IPS-NIHi11 (cell line): Measurements from ENCODE around the gene FAM241B.

ENCODE experiments used
- DNase-seq: peaks from one replicate; pipeline ENCODE4 v3.0.0; 2012; ENCODE audit warnings: mixed read lengths, low spot score

The FAM241B gene

DNA sequence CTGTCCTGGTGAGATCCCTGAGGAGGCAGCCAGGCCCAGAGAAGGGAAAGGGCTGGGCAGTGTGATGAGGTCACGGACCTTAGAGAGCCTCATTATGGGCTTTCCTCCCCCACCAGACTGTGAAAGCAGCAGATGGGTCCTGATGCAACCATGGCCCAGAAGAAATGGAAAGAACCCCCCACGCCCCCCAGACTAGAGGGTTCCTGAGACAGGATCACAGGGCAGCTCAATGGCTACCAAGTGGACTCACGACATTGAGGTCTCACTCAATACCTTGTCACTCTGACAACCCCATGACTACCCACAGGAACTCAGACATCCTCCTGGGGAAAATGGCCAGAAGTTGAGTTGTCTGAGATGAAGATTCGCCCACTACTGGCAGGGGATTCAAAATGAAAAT lies 36.7 kb downstream of the FAM241B start:
- DNase-seq, result no peak

DNA sequence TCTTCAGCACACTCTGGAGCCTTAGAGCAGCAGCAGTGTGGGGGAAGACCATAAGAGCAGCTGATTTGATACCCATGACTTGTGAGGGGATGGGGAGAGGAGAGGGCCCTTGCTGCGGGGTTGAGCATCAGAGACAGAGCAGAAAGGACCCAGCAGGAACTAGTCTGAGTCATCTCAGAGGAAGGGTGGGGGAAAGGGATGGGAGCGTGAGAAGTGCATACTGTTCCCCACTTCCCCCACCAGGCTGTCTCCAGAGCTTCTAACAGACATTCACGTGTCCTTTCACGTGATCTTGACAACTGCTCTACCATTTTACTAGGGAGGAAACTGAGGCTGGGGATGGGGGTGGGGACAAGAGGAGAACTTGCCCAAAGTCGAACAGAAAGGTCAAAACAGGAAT lies 38.7 kb downstream of the FAM241B start:
- no peak for DNase-seq

DNA sequence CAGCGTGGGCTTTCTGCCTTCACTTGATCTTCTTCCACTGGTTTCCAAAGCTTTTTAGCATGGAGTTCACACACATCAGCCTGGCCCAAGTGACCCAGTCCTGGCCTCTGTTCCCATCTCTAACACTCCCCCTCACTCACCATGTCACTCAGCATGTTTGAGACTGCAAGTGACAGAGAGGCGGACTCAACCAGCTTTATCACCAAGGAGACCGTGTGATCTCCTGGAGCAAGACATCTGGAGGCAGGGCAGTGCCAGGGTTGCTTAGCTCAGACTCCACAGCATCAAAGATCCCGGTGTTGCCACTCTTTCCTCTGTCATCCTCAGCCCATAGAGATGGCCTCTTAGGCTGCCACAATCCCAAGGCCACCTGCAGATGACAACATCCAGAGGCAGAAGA lies 39.4 kb downstream of the FAM241B start:
- DNase-seq, result no peak

DNA sequence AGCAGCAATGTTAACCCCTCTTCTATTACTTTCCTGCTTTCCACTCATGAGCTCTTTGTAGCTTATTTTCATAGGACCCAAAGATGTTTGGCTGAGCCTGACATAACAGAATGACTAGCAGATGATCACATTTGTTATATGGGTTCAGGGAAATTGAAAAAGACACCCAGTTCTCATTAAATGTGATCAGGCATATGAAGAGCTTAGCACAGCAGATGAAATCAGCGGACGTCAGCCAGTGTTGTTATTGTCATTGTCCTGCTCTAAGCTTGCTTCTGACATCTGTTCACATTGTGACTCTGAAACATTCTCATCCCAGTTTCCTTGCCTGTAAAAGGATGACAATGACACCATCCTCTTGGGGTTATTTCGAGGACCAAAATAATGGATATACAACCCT lies 43.5 kb downstream of the FAM241B start:
- no peak for DNase-seq

DNA sequence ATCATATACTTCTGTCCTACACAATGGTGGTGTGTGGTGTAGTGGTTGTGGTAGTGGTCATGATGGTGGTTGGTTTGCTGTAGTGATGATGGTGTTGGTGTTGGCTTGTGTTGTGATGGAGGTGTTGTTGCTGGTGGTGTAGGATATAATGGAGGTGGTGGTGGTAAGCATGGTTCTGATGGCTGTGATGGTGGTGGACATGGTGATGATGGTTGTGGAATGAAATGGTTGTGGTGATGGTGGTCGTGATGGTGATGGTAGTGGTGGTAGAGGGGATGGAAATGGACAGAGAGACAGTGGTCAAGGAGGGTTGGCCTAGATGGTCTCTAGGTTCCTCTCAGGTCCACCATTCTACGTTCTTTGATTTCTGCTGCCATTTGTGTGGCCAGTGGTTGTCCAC lies 44.7 kb downstream of the FAM241B start:
- DNase-seq, result no peak

DNA sequence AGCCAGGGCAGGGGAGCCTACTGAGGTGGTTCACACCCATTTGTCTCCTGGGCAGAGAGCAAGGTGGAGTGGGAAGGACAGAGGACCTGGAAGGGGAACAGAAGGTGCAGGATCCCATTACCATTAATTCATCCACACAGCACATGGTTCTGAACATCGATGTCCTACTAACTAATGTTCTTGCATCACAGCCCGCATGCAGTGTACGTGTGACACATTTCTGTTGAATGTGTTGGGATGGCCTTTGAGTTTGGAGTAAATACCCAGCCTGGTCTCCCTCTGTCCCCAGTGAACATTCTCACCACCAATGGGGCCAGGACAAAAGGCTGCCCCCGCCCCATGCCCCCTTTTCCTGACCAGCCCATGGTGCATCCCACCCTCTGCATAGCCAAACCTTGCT lies 46.3 kb downstream of the FAM241B start:
- no peak for DNase-seq

DNA sequence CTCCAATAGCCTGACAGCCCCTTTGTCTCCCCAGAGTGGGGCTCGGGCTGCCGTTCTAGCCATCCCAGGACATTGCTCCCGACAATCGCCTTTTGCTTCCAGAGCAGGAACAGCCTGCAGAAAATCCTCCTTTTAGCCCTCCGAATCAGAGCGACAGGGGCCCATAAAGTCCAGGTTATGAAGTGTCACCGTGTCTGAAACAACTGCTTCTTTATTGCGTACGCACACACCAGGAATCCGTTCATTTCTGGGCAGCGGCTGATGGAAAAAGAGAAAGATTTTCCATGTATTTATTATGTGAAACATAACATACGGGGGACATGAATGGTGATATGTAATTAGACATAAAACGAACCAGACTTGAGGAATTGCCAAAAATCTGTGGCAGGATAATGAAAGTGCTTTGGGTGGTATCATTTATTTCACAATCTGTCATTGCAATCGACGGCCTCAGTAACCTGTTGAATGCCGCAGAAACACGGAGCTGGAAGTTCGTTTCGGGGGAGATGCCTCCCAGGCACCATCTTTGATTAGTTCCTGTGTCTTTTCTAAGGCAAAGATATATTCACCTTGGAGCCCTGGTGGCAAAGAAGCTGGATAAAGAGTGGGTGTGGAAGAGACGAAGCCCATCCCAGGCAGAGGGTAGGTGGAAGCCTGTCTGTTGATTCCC lies 48.1 kb downstream of the FAM241B start:
- no peak for DNase-seq

DNA sequence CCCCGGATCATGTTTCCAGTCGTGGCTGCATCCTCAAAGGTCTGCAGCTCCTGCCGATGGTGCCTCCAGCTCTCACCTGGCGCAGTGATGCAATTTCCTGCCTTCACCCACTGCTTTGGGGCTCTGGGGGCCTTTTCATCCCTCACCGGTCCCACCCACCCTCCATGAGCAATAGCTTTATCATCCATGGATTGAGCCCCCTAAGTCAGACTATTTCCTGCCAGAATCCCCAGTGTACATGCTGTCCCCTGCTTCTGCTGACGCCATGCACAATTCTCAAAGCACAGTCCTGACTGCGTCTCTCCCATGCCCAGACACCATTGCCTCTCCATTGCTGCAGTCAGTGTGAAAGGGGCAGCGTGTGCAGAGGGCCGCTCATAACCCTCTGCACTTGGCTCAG lies 49.7 kb downstream of the FAM241B start:
- no peak for DNase-seq

DNA sequence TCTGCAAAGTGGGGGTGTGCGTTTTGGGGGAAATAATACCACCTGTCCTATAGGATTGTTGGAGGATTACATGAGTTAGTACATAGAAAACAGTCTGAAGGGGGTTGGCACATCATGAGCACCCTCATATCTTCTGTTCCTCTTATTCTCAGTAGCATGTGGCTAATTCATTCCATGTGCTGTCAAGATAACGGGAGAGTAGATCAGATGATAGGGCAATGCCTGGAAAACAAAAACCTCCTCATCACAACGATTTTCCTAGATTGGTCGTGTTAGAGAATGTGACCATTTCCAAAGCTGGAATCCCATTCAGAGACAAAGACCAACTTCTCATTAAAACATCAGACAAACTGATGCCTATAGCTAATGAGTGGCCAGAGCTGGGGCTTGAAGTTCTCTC lies 50.6 kb downstream of the FAM241B start:
- no peak for DNase-seq

DNA sequence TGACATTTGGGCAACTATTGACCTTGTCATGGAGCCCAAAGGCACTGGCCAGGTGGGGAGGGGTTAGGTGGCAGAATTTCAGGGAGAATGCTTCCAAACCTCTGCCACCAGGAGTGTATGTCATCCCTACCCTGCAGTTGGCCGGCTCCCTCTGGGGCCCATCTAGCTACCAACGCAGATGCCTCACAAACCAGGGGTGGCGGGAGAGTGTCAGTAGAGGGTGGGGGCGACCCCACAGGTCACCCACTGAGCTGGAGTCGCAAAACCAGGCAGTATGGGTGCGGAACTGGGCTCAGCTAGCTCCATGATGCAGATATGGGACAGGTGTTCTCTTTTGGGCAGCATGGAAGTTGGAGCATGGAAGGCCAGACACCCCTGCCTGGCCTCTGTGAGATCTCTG lies 51.4 kb downstream of the FAM241B start:
- DNase-seq, result no peak

DNA sequence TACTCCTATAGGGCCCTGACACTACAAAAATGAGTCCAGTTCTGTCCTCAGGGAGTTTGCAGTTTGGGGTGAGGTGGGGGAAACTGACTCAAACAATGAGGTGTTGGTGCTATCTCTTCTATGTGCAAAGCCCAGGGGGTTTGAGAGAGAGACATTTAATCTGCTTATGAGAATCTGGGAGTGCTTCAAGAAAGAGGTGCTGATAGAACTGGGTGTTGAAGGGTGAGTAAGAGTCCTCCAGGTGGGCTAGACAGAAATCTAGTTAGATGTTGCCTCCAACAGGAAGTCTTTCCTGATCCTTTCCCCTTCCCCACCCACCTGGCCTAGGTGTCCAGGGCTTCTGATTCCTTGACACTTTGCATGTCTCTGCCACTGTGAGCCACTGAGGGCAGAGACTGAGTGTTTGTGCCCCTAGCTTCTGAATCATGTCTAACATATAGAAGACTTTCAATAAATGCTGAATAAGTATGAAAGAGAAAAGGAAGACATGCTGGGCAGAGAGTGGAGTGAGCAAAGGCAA lies 53.0 kb downstream of the FAM241B start:
- no peak for DNase-seq
